Activated CD8-positive, alpha-beta T cell treated with anti-CD3 and anti-CD28 coated beads for 36 hours (primary cell): ENCODE measurements around the gene ING1. TPM values are rescaled to one million over a fixed set of nuclear protein-coding genes. Genes with fewer than 3 reads are reported as not detected.

Experiments used
- ATAC-seq: fragments of 200-7000 bp; cut with Tn5 transposase; one replicate; pipeline ENCODE4 v1.10.0; 2021; ENCODE audit warnings: mild to moderate bottlenecking, moderate library complexity
- CTCF ChIA-PET: fragments of 350-600 bp; sonication (Branson Sonifier 250); formaldehyde crosslinking; loops from one replicate; lab custom pipeline; 2021; ENCODE audit warnings: antibody characterized with exemption; lab: Charles Lee
- POLR2A ChIA-PET: fragments of 350-600 bp; sonication (Branson Sonifier 250); formaldehyde crosslinking; loops from one replicate; lab custom pipeline; 2021; ENCODE audit warnings: antibody characterized with exemption; lab: Charles Lee
- DNase-seq: peaks from one replicate; pipeline ENCODE4 v3.0.0-alpha.2; 2020
- H3K27ac Mint-ChIP-seq: one replicate; pipeline ENCODE4 v1.8.0; 2021; ENCODE audit warnings: mild to moderate bottlenecking, mixed read lengths
- H3K27me3 Mint-ChIP-seq: one replicate; pipeline ENCODE4 v1.8.0; 2021; ENCODE audit warnings: mixed read lengths
- H3K36me3 Mint-ChIP-seq: one replicate; pipeline ENCODE4 v1.8.0; 2021; ENCODE audit warnings: low read depth, mixed read lengths
- H3K4me1 Mint-ChIP-seq: one replicate; pipeline ENCODE4 v1.8.0; 2021; ENCODE audit warnings: low read depth, mixed read lengths
- H3K4me3 Mint-ChIP-seq: one replicate; pipeline ENCODE4 v1.8.0; 2021; ENCODE audit warnings: mild to moderate bottlenecking, moderate library complexity, mixed read lengths
- H3K9me3 Mint-ChIP-seq: one replicate; pipeline ENCODE4 v1.8.0; 2021; ENCODE audit warnings: mixed read lengths
- intact Hi-C: fragments of 100-400 bp; cut with micrococcal nuclease; formaldehyde crosslinking; loops from one replicate; pipeline ENCODE4 v1.10.0; 2022
- total RNA-seq, 2 experiments: library from RNA; stranded (reverse); gene quantifications; one replicate each; pipeline ENCODE4 v1.2.3, GENCODE V29; 2021
- TF ChIP-seq, protein P1 (sequence below): fragments of 200-600 bp; IDR thresholded peaks from one replicate; pipeline ENCODE4 v1.8.0; 2022; ENCODE audit warnings: antibody characterized with exemption, mild to moderate bottlenecking

The ING1 gene, protein sequence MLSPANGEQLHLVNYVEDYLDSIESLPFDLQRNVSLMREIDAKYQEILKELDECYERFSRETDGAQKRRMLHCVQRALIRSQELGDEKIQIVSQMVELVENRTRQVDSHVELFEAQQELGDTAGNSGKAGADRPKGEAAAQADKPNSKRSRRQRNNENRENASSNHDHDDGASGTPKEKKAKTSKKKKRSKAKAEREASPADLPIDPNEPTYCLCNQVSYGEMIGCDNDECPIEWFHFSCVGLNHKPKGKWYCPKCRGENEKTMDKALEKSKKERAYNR
- 10 to 100 TPM; 22.0 to 22.2 TPM for total RNA-seq

DNA sequence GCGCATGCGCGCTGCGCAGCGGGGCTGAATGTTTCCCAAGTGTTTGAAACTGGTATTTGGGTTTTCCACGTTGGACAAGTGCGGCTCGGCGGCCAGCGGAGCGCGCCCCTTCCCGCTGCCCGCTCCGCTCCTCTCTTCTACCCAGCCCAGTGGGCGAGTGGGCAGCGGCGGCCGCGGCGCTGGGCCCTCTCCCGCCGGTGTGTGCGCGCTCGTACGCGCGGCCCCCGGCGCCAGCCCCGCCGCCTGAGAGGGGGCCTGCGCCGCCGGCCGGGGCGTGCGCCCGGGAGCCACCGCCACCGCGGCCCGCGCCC, at the start of gene ING1:
TSS of gene ING1 (plus strand) at position 59 of the 311 bp plus-strand sequence. CDS start 450 bp downstream, outside the sequence.
- ChIA-PET CTCF (no interaction called here), POLR2A (interaction anchor here (2.2 kb wide), 1 partner anchor 9 kb away, joined by 6 read pairs; no protein-coding TSS in a partner anchor)
- H3K4me1 Mint-ChIP-seq, result peaks cover 22% of the 10 kb centered on the region
- no peaks in the 10 kb centered on the region for H3K27me3 Mint-ChIP-seq
- no peaks in the 10 kb centered on the region for H3K9me3 Mint-ChIP-seq
- TF ChIP-seq, protein P1, sequence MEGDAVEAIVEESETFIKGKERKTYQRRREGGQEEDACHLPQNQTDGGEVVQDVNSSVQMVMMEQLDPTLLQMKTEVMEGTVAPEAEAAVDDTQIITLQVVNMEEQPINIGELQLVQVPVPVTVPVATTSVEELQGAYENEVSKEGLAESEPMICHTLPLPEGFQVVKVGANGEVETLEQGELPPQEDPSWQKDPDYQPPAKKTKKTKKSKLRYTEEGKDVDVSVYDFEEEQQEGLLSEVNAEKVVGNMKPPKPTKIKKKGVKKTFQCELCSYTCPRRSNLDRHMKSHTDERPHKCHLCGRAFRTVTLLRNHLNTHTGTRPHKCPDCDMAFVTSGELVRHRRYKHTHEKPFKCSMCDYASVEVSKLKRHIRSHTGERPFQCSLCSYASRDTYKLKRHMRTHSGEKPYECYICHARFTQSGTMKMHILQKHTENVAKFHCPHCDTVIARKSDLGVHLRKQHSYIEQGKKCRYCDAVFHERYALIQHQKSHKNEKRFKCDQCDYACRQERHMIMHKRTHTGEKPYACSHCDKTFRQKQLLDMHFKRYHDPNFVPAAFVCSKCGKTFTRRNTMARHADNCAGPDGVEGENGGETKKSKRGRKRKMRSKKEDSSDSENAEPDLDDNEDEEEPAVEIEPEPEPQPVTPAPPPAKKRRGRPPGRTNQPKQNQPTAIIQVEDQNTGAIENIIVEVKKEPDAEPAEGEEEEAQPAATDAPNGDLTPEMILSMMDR, result no peak
- DNase-seq, result no peak
- intact Hi-C loops, result loop anchor here (5.0 to 10.0 kb wide), 2 partner anchors 101 to 199 kb away; no protein-coding TSS in a partner anchor
- H3K4me3 Mint-ChIP-seq, result peak within 1 kb of the TSS; percentile 98
- peak within 1 kb of the TSS; percentile 96 for H3K27ac Mint-ChIP-seq
- no peak for ATAC-seq
- peaks cover 4% of the 10 kb centered on the region for H3K36me3 Mint-ChIP-seq

DNA sequence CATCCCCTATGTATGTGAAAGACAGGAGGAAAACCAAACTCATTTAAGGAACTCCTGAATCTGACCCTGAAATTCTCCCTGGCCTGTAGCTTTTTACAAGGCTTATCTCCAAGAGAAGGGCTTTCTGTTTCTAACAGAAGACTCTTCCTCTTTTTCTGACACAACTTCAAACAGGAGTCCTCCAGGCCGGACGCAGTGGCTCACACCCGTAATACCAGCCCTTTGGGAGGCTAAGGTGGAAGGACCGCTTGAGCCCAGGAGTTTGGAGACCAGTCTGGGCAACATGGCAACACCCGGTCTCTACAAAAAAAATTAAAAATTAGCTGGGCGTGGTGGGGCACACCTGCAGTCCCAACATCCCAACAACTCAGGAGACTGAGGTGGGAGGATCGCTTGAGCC, 49.5 kb upstream of the ING1 start:
- Mint-ChIP-seq H3K36me3 (peaks cover 58% of the 10 kb centered on the region), H3K4me1 (peaks cover 14% of the 10 kb centered on the region), H3K9me3 (no peaks in the 10 kb centered on the region), H3K27me3 (no peaks in the 10 kb centered on the region), H3K4me3 (no peak overlapping the region), H3K27ac (no peak overlapping the region)
- no peak for ATAC-seq
- ChIA-PET POLR2A (no interaction called here), CTCF (no interaction called here)
- no peak for DNase-seq
- TF ChIP-seq, protein P1, result no peak
- intact Hi-C loops, result no loop called here

DNA sequence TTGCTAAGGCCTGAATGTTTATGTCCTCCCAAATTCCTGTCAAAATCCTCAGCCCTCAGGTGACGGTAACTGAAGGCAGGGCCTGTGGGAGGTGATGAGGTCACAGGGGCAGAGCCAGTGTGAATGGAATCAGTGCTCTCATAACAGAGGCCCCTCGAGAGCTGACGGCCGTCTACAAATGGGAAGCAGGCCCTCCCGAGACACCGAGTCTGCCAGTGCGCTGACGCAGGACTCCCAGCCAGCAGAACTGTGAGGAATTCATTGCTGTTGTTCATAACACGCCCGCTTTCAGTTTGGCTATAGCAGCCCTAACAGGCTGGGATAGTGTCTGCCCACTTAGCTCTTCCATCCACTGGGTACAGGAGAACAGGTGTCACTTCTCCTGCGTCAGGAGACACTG, 48.8 kb upstream of the ING1 start:
- ChIA-PET POLR2A (no interaction called here), CTCF (no interaction called here)
- TF ChIP-seq, protein P1, result no peak
- Mint-ChIP-seq H3K4me1 (peaks cover 11% of the 10 kb centered on the region), H3K9me3 (no peaks in the 10 kb centered on the region), H3K27me3 (no peaks in the 10 kb centered on the region), H3K36me3 (peaks cover 55% of the 10 kb centered on the region), H3K27ac (no peak overlapping the region), H3K4me3 (no peak overlapping the region)
- ATAC-seq (no peak), DNase-seq (no peak)
- intact Hi-C loops, result no loop called here

DNA sequence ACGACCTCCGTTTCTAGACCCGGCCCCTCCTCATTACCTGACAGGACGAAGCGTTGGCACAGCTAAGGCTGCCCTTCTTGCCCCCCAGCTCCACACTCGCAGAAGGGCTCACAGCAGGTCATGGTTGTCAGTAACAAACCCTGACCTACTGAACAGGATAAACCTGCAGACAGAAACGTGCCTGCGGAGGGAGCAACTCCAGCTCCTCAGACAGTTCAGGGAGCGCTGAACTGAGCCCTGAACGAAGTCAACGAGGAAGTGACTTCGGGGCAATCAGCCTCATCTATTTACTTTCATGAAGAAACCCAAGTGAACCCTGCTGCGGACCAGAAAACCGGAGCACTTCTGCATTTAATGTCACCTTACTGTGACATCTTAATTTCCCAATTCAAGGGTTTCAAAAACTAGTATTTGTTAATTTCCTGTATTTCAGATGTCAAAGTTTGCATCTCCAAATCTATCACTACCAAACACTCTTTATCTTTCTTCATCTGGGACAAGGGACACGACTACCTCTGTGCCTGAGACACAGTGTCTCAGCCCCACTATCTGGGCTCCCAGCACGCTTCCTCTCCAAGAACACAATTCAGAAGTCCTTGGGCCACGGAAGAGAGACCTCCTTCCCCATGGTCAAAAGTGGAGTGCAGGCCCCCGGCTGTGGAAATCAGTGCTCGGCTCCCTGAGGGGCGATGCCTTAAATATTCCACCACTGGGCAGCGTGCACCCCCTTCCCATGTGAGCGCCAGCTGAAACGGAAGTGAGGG, 47.8 kb upstream of the ING1 start:
- ChIA-PET CTCF (no interaction called here), POLR2A (interaction anchor here (0.6 kb wide), 1 partner anchor 777 kb away, joined by 3 read pairs; no protein-coding TSS in a partner anchor)
- H3K9me3 Mint-ChIP-seq, result no peaks in the 10 kb centered on the region
- no peak overlapping the region for H3K4me3 Mint-ChIP-seq
- no peak for DNase-seq
- H3K4me1 Mint-ChIP-seq, result peaks cover 5% of the 10 kb centered on the region
- intact Hi-C loops, result no loop called here
- H3K36me3 Mint-ChIP-seq, result peaks cover 58% of the 10 kb centered on the region
- no peak for ATAC-seq
- TF ChIP-seq, protein P1, result no peak
- H3K27me3 Mint-ChIP-seq, result no peaks in the 10 kb centered on the region
- no peak overlapping the region for H3K27ac Mint-ChIP-seq

DNA sequence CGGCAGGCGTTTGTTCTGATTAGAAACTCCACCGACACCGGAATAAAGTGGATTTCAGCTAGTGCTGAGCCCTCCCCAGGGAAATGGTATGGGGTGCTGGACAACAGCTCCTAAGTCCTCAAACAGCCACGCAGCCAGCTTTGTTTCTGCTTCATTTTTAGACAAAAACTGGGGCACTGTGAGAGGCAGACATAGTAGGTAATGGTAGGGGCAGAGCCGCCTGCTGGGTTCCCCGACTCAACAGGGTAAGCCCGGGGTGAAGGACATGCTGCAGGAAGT, 47.3 kb upstream of the ING1 start:
- Mint-ChIP-seq H3K27ac (no peak overlapping the region), H3K4me3 (no peak overlapping the region), H3K36me3 (peaks cover 59% of the 10 kb centered on the region), H3K27me3 (no peaks in the 10 kb centered on the region), H3K4me1 (peaks cover 8% of the 10 kb centered on the region), H3K9me3 (no peaks in the 10 kb centered on the region)
- intact Hi-C loops, result no loop called here
- ChIA-PET CTCF (no interaction called here), POLR2A (interaction anchor here (0.6 kb wide), 1 partner anchor 776 kb away, joined by 3 read pairs; no protein-coding TSS in a partner anchor)
- no peak for DNase-seq
- no peak for ATAC-seq
- TF ChIP-seq, protein P1, result no peak
